Measurements from ENCODE around the gene SLC7A14. TPM values are rescaled to one million over a fixed set of nuclear protein-coding genes. Genes with fewer than 3 reads are reported as not detected.

Gene SLC7A14
- total and polyA plus RNA-seq, 10 of the 15 experiments (the other 5 are each of a cell fraction or from before 2014, with no cell fraction given) = not detected

- Histone ChIP-seq H3K27me3 (replicated peaks in 1 of 2; ENCODE audit: control insufficient read depth in 2 of 2, insufficient read depth in 2 of 2, low read length in 1 of 2) (peaks cover 3% of the 10 kb centered on the region in 2 experiments; a peak in 3 of 4 replicates), H3K9ac (ENCODE audit: control insufficient read depth, insufficient read depth, low read length) (no peak overlapping the region), H3K36me3 (ENCODE audit: control insufficient read depth in 2 of 2, insufficient read depth in 2 of 2, low read length in 1 of 2) (no peaks in the 10 kb centered on the region), H3K4me2 (ENCODE audit: control insufficient read depth, insufficient read depth) (no peak overlapping the region), H2AFZ (ENCODE audit: control insufficient read depth, low read depth, low read length) (no peak overlapping the region), H3K27ac (ENCODE audit: control insufficient read depth, insufficient read depth) (no peak overlapping the region), H3K4me3 (no peak overlapping the region), H3K9me3 (replicated peaks; ENCODE audit: control insufficient read depth, insufficient read depth, low read length) (no peaks in the 10 kb centered on the region), H3K4me1 (ENCODE audit: control insufficient read depth, insufficient read depth, low read length) (no peaks in the 10 kb centered on the region), H4K20me1 (ENCODE audit: control insufficient read depth, insufficient read depth) (no peaks in the 10 kb centered on the region), H3K79me2 (ENCODE audit: control insufficient read depth, insufficient read depth, low read length) (no peaks in the 10 kb centered on the region)
- RAD21 ChIA-PET (ENCODE audit: unreplicated experiment) = no interaction called here
- in situ Hi-C loops (cut with MboI) (no loop called here), intact Hi-C loops (cut with micrococcal nuclease; ENCODE audit: unreplicated experiment) (no loop called here)
- 6% methylated on average over 3 of the region's 3 CpGs for WGBS (ENCODE audit: insufficient coverage, insufficient replicate concordance, low lambda C conversion rate, missing lambda C conversion rate)
- SMC1A ChIA-PET (ENCODE audit: uncharacterized antibody, unreplicated experiment) = interaction anchor here (1.1 kb wide), 1 partner anchor 10 kb away, joined by 3 read pairs; no protein-coding TSS in a partner anchor
- CTCF ChIA-PET = no interaction called here
- POLR2A ChIA-PET = no interaction called here
- no peak for ATAC-seq
- BruUV-seq (replicated peaks) = no TSS peak
- FAIRE-seq = no peak
- DNase-seq (ENCODE audit: low read depth, low spot score) = no peak
- TF ChIP-seq RELB (IDR thresholded peaks at IDR 0.05; ENCODE audit: low read depth) (no peak), HSF1 (IDR thresholded peaks at IDR 0.05; ENCODE audit: low read depth, low read length) (no peak), PAX8 (IDR thresholded peaks at IDR 0.05) (no peak), BACH1 (IDR thresholded peaks at IDR 0.05; ENCODE audit: borderline replicate concordance) (no peak), LARP7 (IDR thresholded peaks at IDR 0.05) (no peak), ZBTB40 (IDR thresholded peaks at IDR 0.05; ENCODE audit: borderline replicate concordance) (no peak), MEF2B (IDR thresholded peaks at IDR 0.05; ENCODE audit: partially characterized antibody, poor library complexity, severe bottlenecking) (no peak), ESRRA (IDR thresholded peaks at IDR 0.05; ENCODE audit: low read length) (no peak), SIN3A (IDR thresholded peaks at IDR 0.05; ENCODE audit: low read depth, low read length) (no peak), ZZZ3 (IDR thresholded peaks at IDR 0.05; ENCODE audit: control insufficient read depth, insufficient read length, low read depth) (no peak), KDM1A (IDR thresholded peaks at IDR 0.05; ENCODE audit: borderline replicate concordance) (no peak), SMAD1 (IDR thresholded peaks at IDR 0.05; ENCODE audit: low read depth, partially characterized antibody) (no peak), CHD1 (IDR thresholded peaks at IDR 0.05; ENCODE audit: low read depth, low read length) (no peak), ZNF384 (IDR thresholded peaks at IDR 0.05; ENCODE audit: borderline replicate concordance, low read depth, low read length) (no peak), CHD4 (IDR thresholded peaks at IDR 0.05) (no peak), STAT3 (IDR thresholded peaks at IDR 0.05; ENCODE audit: low read depth, low read length) (no peak), IRF3 (IDR thresholded peaks at IDR 0.05) (no peak)
Measured at GRCh38 chr3:170473358-170473757, 112.5 kb downstream of the SLC7A14 start.
